B cell (primary cell): ENCODE measurements around the gene PA2G4.

ENCODE experiments used
- CTCF ChIP-seq: fragments of 200-600 bp; IDR thresholded peaks from one replicate; pipeline ENCODE4 v1.8.0; 2022; ENCODE audit warnings: antibody characterized with exemption, mild to moderate bottlenecking
- EZH2 ChIP-seq: IDR thresholded peaks from 2 replicates; pipeline ENCODE4 v1.6.1; 2012; ENCODE audit warnings: borderline replicate concordance, low read depth, mild to moderate bottlenecking, moderate library complexity, low read length; ENCODE audit not compliant: insufficient read depth, poor library complexity, severe bottlenecking

DNA sequence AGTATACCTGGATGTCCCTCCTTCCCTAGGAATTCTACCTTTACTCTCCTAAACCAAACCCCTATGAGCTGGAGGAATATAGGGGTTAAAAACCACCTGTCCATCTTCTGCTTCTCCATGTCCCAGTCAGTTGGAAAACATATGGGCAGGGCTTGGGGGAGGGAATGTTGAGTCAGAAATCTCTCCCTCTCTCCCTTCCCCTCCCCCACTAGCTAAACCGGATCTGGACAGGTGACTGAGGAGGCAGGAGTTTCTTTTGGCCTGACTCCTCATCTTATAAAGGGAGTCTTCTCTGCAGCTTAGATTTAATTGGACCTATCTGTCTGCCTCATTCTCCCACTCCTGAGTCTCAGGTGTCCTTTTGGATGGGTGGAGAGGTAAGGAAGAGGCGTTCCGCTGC is 18.3 kb upstream of the PA2G4 start:
- no peak for TF ChIP-seq CTCF
- no peak for TF ChIP-seq EZH2
